Activated T-cell treated with anti-CD3 and anti-CD28 coated beads, Interleukin-2, amount 50 U/mL, for 4 hours (primary cell): ENCODE data around the gene TENM3. TPM values are rescaled to one million over a fixed set of nuclear protein-coding genes. Genes with fewer than 3 reads are reported as not detected.
A peak's percentile ranks its signal among the peaks of the same experiment; 100 is the strongest.

Experiments used
- ATAC-seq, 2 donors: fragments of 200-7000 bp; cut with Tn5 transposase; one replicate each; pipeline ENCODE4 v1.10.0; 2021
- DNase-seq: peaks from one replicate; pipeline ENCODE4 v3.0.0-alpha.2; 2020
- H3K27me3 Mint-ChIP-seq: one replicate; pipeline ENCODE4 v1.8.0; 2021; ENCODE audit warnings: low read depth, mixed read lengths
- H3K36me3 Mint-ChIP-seq: one replicate; pipeline ENCODE4 v1.8.0; 2022; ENCODE audit warnings: mixed read lengths; ENCODE audit not compliant: insufficient read depth
- H3K4me1 Mint-ChIP-seq: one replicate; pipeline ENCODE4 v1.8.0; 2021; ENCODE audit warnings: low read depth, mixed read lengths
- H3K4me3 Mint-ChIP-seq: one replicate; pipeline ENCODE4 v1.8.0; 2021; ENCODE audit warnings: mild to moderate bottlenecking, moderate library complexity, mixed read lengths
- H3K9me3 Mint-ChIP-seq: one replicate; pipeline ENCODE4 v1.8.0; 2021; ENCODE audit warnings: mixed read lengths
- total RNA-seq, 3 donors: library from RNA; stranded (reverse); gene quantifications; one replicate each; pipeline ENCODE4 v1.2.1, GENCODE V29; 2021

TENM3 gene
- total RNA-seq, 3 donors from 2014 or later: 0.03 to 0.14 (median 0.13) TPM

GRCh38 chr4:182449930-182450439 lies 206.8 kb downstream of the TENM3 start:
- Mint-ChIP-seq H3K4me1 (peaks cover 18% of the 10 kb centered on the region), H3K36me3 (no peaks in the 10 kb centered on the region), H3K9me3 (no peaks in the 10 kb centered on the region), H3K27me3 (peaks cover 58% of the 10 kb centered on the region), H3K4me3 (peak overlapping the region; percentile 73)
- DNase-seq (no peak), ATAC-seq (no peak)

- H3K4me3 Mint-ChIP-seq: no peak overlapping the region
- no peak for DNase-seq
Observed at GRCh38 chr4:182451441-182451840, 208.2 kb downstream of the TENM3 start.

DNA sequence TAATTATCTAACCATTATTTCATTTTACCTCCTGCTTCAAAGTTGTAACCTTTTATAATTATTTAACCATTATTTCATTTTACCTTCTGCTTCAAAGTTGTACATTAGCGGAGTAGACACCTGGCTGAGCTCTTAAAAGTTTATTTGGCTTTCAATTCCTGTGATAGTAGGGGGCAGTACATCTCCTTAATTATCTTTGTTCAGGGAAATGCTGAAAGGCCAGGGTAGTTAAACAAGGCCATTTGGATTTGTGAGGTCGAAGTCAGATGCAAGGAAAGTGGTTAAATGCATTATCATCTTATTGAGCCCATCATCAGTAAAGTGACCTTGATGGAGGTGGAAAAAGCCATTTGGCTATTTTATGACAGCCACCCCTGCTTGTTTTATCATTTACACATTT lies 210.6 kb downstream of the TENM3 start:
- Mint-ChIP-seq H3K36me3 (no peaks in the 10 kb centered on the region), H3K4me1 (peaks cover 13% of the 10 kb centered on the region), H3K27me3 (peaks cover 34% of the 10 kb centered on the region), H3K9me3 (no peaks in the 10 kb centered on the region), H3K4me3 (no peak overlapping the region)
- DNase-seq (no peak), ATAC-seq (no peak)

More at GRCh38 chr4:182451441-182451840, 208.2 kb downstream of the TENM3 start:
- Mint-ChIP-seq H3K36me3 (no peaks in the 10 kb centered on the region), H3K27me3 (peaks cover 53% of the 10 kb centered on the region), H3K9me3 (no peaks in the 10 kb centered on the region), H3K4me1 (peaks cover 18% of the 10 kb centered on the region)
- ATAC-seq: no peak

- peaks cover 8% of the 10 kb centered on the region for H3K4me1 Mint-ChIP-seq
- H3K4me3 Mint-ChIP-seq: no peak overlapping the region
- peaks cover 29% of the 10 kb centered on the region for H3K27me3 Mint-ChIP-seq
- DNase-seq: no peak
- no peaks in the 10 kb centered on the region for H3K9me3 Mint-ChIP-seq
- no peaks in the 10 kb centered on the region for H3K36me3 Mint-ChIP-seq
- no peak for ATAC-seq
Observed at GRCh38 chr4:182454440-182455013, 211.3 kb downstream of the TENM3 start.

GRCh38 chr4:182465114-182465513 lies 221.9 kb downstream of the TENM3 start:
- ATAC-seq (no peak), DNase-seq (no peak)
- no peaks in the 10 kb centered on the region for H3K36me3 Mint-ChIP-seq
- H3K27me3 Mint-ChIP-seq: peaks cover 5% of the 10 kb centered on the region
- no peaks in the 10 kb centered on the region for H3K9me3 Mint-ChIP-seq
- H3K4me1 Mint-ChIP-seq: no peaks in the 10 kb centered on the region
- no peak overlapping the region for H3K4me3 Mint-ChIP-seq

DNA sequence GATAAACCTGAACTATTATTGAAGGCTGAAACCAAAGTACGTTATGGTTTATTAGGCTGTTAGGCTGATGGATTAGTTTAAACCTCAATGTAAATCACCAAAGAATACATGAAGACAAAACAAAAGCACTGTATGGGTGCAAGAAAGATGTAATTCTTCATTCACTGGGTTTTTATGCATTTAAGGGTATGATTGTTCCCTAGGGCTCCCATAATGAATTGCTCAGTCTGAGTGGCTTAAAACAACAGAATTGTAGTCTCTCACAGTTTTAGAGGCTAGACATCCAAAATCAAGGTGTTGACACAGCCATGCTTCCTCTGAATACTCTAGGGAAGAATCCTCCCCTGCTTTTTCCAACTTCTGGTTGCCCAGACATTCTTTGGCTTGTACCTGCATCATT lies 222.8 kb downstream of the TENM3 start:
- peaks cover 2% of the 10 kb centered on the region for H3K27me3 Mint-ChIP-seq
- no peak for ATAC-seq
- H3K4me3 Mint-ChIP-seq: no peak overlapping the region
- no peaks in the 10 kb centered on the region for H3K9me3 Mint-ChIP-seq
- no peaks in the 10 kb centered on the region for H3K4me1 Mint-ChIP-seq
- no peak for DNase-seq
- H3K36me3 Mint-ChIP-seq: no peaks in the 10 kb centered on the region

- DNase-seq: no peak
- Mint-ChIP-seq H3K27me3 (peaks cover 2% of the 10 kb centered on the region), H3K36me3 (no peaks in the 10 kb centered on the region), H3K4me1 (no peaks in the 10 kb centered on the region), H3K9me3 (no peaks in the 10 kb centered on the region), H3K4me3 (no peak overlapping the region)
- no peak for ATAC-seq
Observed at GRCh38 chr4:182470215-182470614, 227.0 kb downstream of the TENM3 start.

- Mint-ChIP-seq H3K9me3 (no peaks in the 10 kb centered on the region), H3K36me3 (no peaks in the 10 kb centered on the region), H3K27me3 (peaks cover 5% of the 10 kb centered on the region), H3K4me3 (no peak overlapping the region), H3K4me1 (no peaks in the 10 kb centered on the region)
- DNase-seq (no peak), ATAC-seq (no peak)
Observed at GRCh38 chr4:182475539-182475938, 232.3 kb downstream of the TENM3 start.

GRCh38 chr4:182478475-182478874 lies 235.3 kb downstream of the TENM3 start:
- DNase-seq (no peak), ATAC-seq (no peak)
- peaks cover 5% of the 10 kb centered on the region for H3K27me3 Mint-ChIP-seq
- no peaks in the 10 kb centered on the region for H3K4me1 Mint-ChIP-seq
- H3K9me3 Mint-ChIP-seq: no peaks in the 10 kb centered on the region
- H3K4me3 Mint-ChIP-seq: no peak overlapping the region
- no peaks in the 10 kb centered on the region for H3K36me3 Mint-ChIP-seq

DNA sequence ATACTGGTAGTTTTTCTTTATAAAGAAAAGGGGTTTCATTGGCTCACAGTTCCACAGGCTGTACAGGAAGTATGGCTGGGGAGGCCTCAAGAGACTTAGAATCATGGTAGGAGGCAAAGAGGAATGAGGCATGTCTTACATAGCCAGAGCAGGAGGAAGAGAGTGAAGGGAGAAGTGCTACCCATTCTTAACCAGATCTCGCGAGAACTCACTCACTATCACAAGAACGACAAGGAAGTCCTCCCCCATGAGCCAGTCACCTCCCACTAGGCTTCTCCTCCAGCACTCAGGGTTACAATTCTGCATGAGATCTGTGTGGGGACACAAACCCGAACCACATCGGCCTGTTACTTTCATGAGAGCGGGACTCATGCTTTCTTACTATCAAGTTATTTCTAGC lies 240.5 kb downstream of the TENM3 start:
- no peak for ATAC-seq
- peaks cover 5% of the 10 kb centered on the region for H3K9me3 Mint-ChIP-seq

DNA sequence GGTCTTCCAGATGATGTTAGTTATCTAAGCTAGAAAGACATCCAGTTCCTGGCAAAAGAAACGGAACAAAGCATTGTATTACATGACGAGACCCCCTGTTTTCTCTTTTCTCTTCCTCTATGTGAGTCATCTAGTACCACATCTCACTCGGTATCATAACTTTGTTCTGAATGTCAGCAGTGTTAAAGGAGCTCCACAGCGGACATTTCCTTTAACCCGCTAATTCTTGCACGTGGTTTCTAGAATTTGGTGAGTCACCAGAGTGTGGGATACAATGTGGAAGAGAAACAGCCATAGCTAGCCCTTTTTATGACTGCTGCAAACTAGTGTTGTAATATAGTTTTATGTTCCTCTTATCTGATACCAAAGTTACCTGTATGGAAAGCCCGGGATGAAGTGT lies 243.7 kb downstream of the TENM3 start:
- Mint-ChIP-seq H3K27me3 (peaks cover 4% of the 10 kb centered on the region), H3K4me3 (no peak overlapping the region), H3K9me3 (peaks cover 5% of the 10 kb centered on the region), H3K36me3 (no peaks in the 10 kb centered on the region), H3K4me1 (no peaks in the 10 kb centered on the region)
- ATAC-seq (peak; percentile 58 to 75), DNase-seq (no peak)

More for the DNA sequence above, 240.5 kb downstream of the TENM3 start:
- Mint-ChIP-seq H3K36me3 (no peaks in the 10 kb centered on the region), H3K4me1 (no peaks in the 10 kb centered on the region), H3K27me3 (peaks cover 4% of the 10 kb centered on the region), H3K4me3 (no peak overlapping the region)
- no peak for DNase-seq

DNA sequence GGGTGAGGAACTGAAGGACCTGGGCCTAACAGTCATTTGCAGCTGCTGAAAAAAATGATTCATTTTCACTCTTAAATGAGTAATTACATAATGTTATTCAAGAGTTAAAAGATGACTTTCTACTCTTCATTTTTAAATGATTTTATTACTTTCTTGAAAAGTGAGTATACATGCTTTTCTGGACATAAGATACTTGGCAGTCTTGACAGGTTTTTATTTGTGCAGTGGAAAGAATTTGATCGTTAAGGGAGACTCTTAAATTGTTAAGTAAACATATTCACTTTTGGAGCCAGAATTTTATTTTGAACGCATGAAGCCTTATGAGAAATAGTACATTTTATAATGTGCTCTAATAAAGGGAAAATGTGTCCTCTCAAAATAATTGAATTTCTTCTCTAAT lies 245.7 kb downstream of the TENM3 start:
- H3K4me1 Mint-ChIP-seq: peaks cover 7% of the 10 kb centered on the region
- peaks cover 5% of the 10 kb centered on the region for H3K9me3 Mint-ChIP-seq
- H3K36me3 Mint-ChIP-seq: no peaks in the 10 kb centered on the region
- ATAC-seq (no peak), DNase-seq (no peak)
- peaks cover 4% of the 10 kb centered on the region for H3K27me3 Mint-ChIP-seq
- H3K4me3 Mint-ChIP-seq: no peak overlapping the region

DNA sequence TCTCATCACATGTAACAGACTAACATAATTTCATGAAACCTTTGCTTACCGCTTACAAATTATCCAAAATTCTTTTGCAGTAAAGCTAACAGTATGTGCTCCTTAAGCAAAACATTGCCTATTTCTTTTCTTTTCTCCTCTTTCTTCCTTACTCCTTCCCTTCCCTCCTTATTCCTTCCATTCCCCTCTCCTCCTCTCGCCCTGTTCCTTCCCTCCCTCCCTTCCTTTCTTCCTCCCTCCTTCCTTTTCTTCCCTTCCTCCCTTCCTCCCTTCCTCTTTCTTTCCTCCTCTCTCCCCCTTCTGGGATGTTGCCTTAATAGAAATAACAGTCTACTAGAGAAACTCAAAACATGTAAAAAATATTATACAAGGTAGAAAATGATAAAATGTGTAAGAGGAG lies 246.4 kb downstream of the TENM3 start:
- H3K9me3 Mint-ChIP-seq: peaks cover 5% of the 10 kb centered on the region
- ATAC-seq: no peak
- peaks cover 4% of the 10 kb centered on the region for H3K27me3 Mint-ChIP-seq
- no peak overlapping the region for H3K4me3 Mint-ChIP-seq
- no peak for DNase-seq
- H3K36me3 Mint-ChIP-seq: no peaks in the 10 kb centered on the region
- H3K4me1 Mint-ChIP-seq: peaks cover 7% of the 10 kb centered on the region

- H3K4me3 Mint-ChIP-seq: no peak overlapping the region
- no peaks in the 10 kb centered on the region for H3K27me3 Mint-ChIP-seq
- DNase-seq (no peak), ATAC-seq (no peak)
- peaks cover 7% of the 10 kb centered on the region for H3K4me1 Mint-ChIP-seq
- H3K36me3 Mint-ChIP-seq: no peaks in the 10 kb centered on the region
- H3K9me3 Mint-ChIP-seq: peaks cover 4% of the 10 kb centered on the region
Observed at GRCh38 chr4:182491719-182492118, 248.5 kb downstream of the TENM3 start.

- H3K4me1 Mint-ChIP-seq: peaks cover 7% of the 10 kb centered on the region
- H3K27me3 Mint-ChIP-seq: no peaks in the 10 kb centered on the region
- H3K9me3 Mint-ChIP-seq: no peaks in the 10 kb centered on the region
- DNase-seq: no peak
- H3K36me3 Mint-ChIP-seq: no peaks in the 10 kb centered on the region
- no peak overlapping the region for H3K4me3 Mint-ChIP-seq
- peak; percentile 28 to 48 for ATAC-seq
Observed at GRCh38 chr4:182492423-182492822, 249.2 kb downstream of the TENM3 start.
